Endothelial cell of umbilical vein (primary cell): ENCODE results near the gene LRRN4. TPM values are rescaled to one million over a fixed set of nuclear protein-coding genes. Genes with fewer than 3 reads are reported as not detected.

Experiments used
- BruUV-seq: library from RNA; stranded (reverse); fragments of 400-500 nt; replicated peaks from 2 replicates; lab custom pipeline; 2021; lab: Mats Ljungman, UMichigan
- CTCF ChIA-PET: fragments of 300-600, 350-600 bp; sonication (Branson Sonifier 250); formaldehyde crosslinking; loops from one replicate; lab custom pipeline; 2021; ENCODE audit warnings: antibody characterized with exemption, inconsistent platforms; lab: Charles Lee
- POLR2A ChIA-PET: fragments of 300-600, 350-600 bp; sonication (Branson Sonifier 250); formaldehyde crosslinking; loops from one replicate; lab custom pipeline; 2021; ENCODE audit warnings: antibody characterized with exemption, inconsistent platforms; lab: Charles Lee
- DNase-seq: peaks from one replicate; pipeline ENCODE4 v3.0.0-alpha.2; 2011; ENCODE audit warnings: low read depth, low spot score
- FAIRE-seq: peaks from 2 replicates; lab custom pipeline; 2011; peaks lifted over from hg19 to GRCh38; lab: Jason Lieb, UNC
- H2AFZ ChIP-seq: 2 replicates; pipeline ENCODE4 v1.6.0; 2012; ENCODE audit warnings: low read depth, low read length, control low read depth, inconsistent platforms
- H3K27ac ChIP-seq: 2 replicates; pipeline ENCODE4 v1.5.1; 2011; ENCODE audit warnings: low read depth, mild to moderate bottlenecking, control low read depth, low read length, moderate library complexity; ENCODE audit not compliant: insufficient read depth
- H3K27me3 ChIP-seq, 2 experiments: 2 replicates each; pipeline versions ENCODE4 v1.6.0 to v1.6.1; 2011; ENCODE audit warnings: low read length in 2 of 2, mixed read lengths in 1 of 2; ENCODE audit not compliant: control insufficient read depth in 2 of 2, insufficient read depth in 2 of 2
- H3K36me3 ChIP-seq, 2 experiments: 2 replicates in 1 of 2; 3 replicates in 1 of 2; pipeline ENCODE4 v1.5.1; 2011; ENCODE audit warnings: low read length in 2 of 2, mild to moderate bottlenecking in 1 of 2, moderate library complexity in 1 of 2; ENCODE audit not compliant: control insufficient read depth in 2 of 2, insufficient read depth in 2 of 2; ENCODE audit errors: extremely low read depth in 1 of 2
- H3K4me1 ChIP-seq: 3 replicates; pipeline ENCODE4 v1.5.1; 2011; ENCODE audit warnings: mild to moderate bottlenecking, low read length; ENCODE audit not compliant: control insufficient read depth, insufficient read depth; ENCODE audit errors: extremely low read depth
- H3K4me2 ChIP-seq: 2 replicates; pipeline ENCODE4 v1.6.1; 2011; ENCODE audit warnings: low read length, control low read depth, mixed read lengths; ENCODE audit not compliant: insufficient read depth
- H3K4me3 ChIP-seq, 3 experiments: fragments of 200-600 bp in 1 of 3; sonication (generic), shearing (Covaris generic) in 1 of 3; replicated peaks in 1 of 3; 2 replicates each; pipeline ENCODE4 v1.5.1; 2011 to 2016; ENCODE audit warnings: control low read depth in 3 of 3, low read length in 3 of 3, mild to moderate bottlenecking in 2 of 3, inconsistent platforms in 1 of 3, low read depth in 1 of 3, moderate library complexity in 1 of 3; ENCODE audit not compliant: insufficient read depth in 1 of 3
- H3K79me2 ChIP-seq: 2 replicates; pipeline ENCODE4 v1.6.0; 2012; ENCODE audit warnings: low read length, inconsistent platforms; ENCODE audit not compliant: control insufficient read depth, insufficient read depth
- H3K9ac ChIP-seq: replicated peaks from 2 replicates; pipeline ENCODE3; 2011; ENCODE audit warnings: low read length, control low read depth; ENCODE audit not compliant: insufficient read depth; ENCODE audit errors: extremely low read depth
- H3K9me1 ChIP-seq: replicated peaks from 3 replicates; pipeline ENCODE4 v1.6.0; 2011; ENCODE audit warnings: mild to moderate bottlenecking, low read length; ENCODE audit not compliant: control insufficient read depth, insufficient read depth; ENCODE audit errors: extremely low read depth
- H3K9me3 ChIP-seq: replicated peaks from 2 replicates; pipeline ENCODE4 v1.5.1; 2012; ENCODE audit warnings: low read length, inconsistent platforms; ENCODE audit not compliant: control insufficient read depth, insufficient read depth
- H4K20me1 ChIP-seq: replicated peaks from 2 replicates; pipeline ENCODE3; 2011; ENCODE audit warnings: mild to moderate bottlenecking, low read length; ENCODE audit not compliant: control insufficient read depth, insufficient read depth; ENCODE audit errors: extremely low read depth
- EZH2 ChIP-seq: IDR thresholded peaks from 2 replicates; pipeline ENCODE4 v1.6.1; 2012; ENCODE audit warnings: borderline replicate concordance, low read depth, mild to moderate bottlenecking, moderate library complexity, low read length, inconsistent platforms; ENCODE audit not compliant: severe bottlenecking
- FOS ChIP-seq: IDR thresholded peaks from 2 replicates; pipeline ENCODE4 v1.6.1; 2011; ENCODE audit warnings: mild to moderate bottlenecking, low read length, moderate library complexity, borderline replicate concordance; ENCODE audit not compliant: insufficient read depth
- GATA2 ChIP-seq: IDR thresholded peaks from 2 replicates; pipeline ENCODE4 v1.7.0; 2011; ENCODE audit warnings: low read depth, mild to moderate bottlenecking, moderate library complexity, mixed read lengths, low read length; ENCODE audit not compliant: insufficient read length, insufficient read depth
- JUN ChIP-seq: IDR thresholded peaks from 2 replicates; pipeline ENCODE4 v1.6.1; 2011; ENCODE audit warnings: borderline replicate concordance, low read depth; ENCODE audit not compliant: insufficient read length, insufficient read depth
- MYC ChIP-seq: IDR thresholded peaks from one replicate; pipeline ENCODE4 v1.6.1; 2011; ENCODE audit warnings: mild to moderate bottlenecking, low read depth, low read length
- POLR2A ChIP-seq: IDR thresholded peaks from 2 replicates; pipeline ENCODE4 v1.6.1; 2012; ENCODE audit warnings: low read depth, mild to moderate bottlenecking, control low read depth, low read length
- POLR2AphosphoS5 ChIP-seq: IDR thresholded peaks from 2 replicates; pipeline ENCODE4 v1.6.1; 2012; ENCODE audit warnings: low read depth, mild to moderate bottlenecking, control low read depth, low read length, moderate library complexity; ENCODE audit not compliant: insufficient read depth
- dilution Hi-C: fragments of 300-500 bp; cut with MboI; formaldehyde crosslinking; loops from one replicate; pipeline ENCODE4 v1.15.0; 2019; ENCODE audit warnings: low sequenced_read_pairs; ENCODE audit not compliant: extremely low pct_ligation_motif_present
- intact Hi-C: fragments of 100-400 bp; cut with micrococcal nuclease; formaldehyde crosslinking; loops from one replicate; pipeline ENCODE4 v1.10.0; 2022
- polyA plus RNA-seq, 4 experiments: library from polyadenylated mRNA; depleted of rRNA in 3 of 4; stranded (reverse) in 3 of 4; unstranded in 1 of 4; fragments of >200 nt; gene quantifications; 2 replicates each; pipeline versions ENCODE4 v1.2.1 to v1.2.3, GENCODE V29; 2011 to 2012; ENCODE audit warnings: missing spikeins in 1 of 4
- total RNA-seq: library from RNA; stranded (reverse); gene quantifications from 2 replicates; pipeline ENCODE4 v1.2.3, GENCODE V29; 2021
- TF ChIP-seq, protein P1 (sequence below): IDR thresholded peaks from 2 replicates; pipeline ENCODE4 v1.6.1; 2011; ENCODE audit not compliant: insufficient read depth, insufficient read length
- TF ChIP-seq, protein P2 (sequence below), 2 donors: IDR thresholded peaks; 1 replicate in 1 of 2; 2 replicates in 1 of 2; pipeline ENCODE4 v1.5.1; 2011; ENCODE audit warnings: low read length in 2 of 2, mild to moderate bottlenecking in 2 of 2, moderate library complexity in 2 of 2, control low read depth in 1 of 2, inconsistent platforms in 1 of 2, low read depth in 1 of 2; ENCODE audit not compliant: insufficient read depth in 1 of 2; ENCODE audit errors: extremely low read depth in 1 of 2

Gene LRRN4
- total and polyA plus RNA-seq, 2 donors (not counting 3 experiments of a cell fraction or from before 2014, with no cell fraction given), result not detected

DNA sequence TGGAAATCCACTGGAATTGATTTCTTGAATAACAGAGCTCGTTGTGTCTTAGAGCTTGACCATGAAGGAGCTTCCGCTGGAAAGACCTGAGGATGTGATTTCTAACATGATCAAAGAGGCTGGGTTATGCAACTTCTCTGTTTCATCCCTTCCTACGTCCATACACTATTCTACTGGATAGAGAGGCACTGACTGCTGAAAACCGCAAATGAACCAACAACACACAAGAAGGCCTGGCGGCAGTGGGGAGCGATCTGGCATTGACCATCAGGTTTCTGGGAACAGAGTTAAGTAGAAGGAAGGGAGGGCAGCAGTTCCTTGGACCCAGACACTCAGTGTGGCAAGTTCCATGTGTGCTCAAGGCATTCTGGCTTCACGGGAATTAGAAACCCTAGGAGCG, 13.3 kb downstream of the LRRN4 start:
- no peaks in the 10 kb centered on the region for H3K27me3 ChIP-seq
- no peak overlapping the region for H2AFZ ChIP-seq
- intact Hi-C loops, result no loop called here
- no peak for DNase-seq
- TF ChIP-seq FOS (no peak), POLR2A (no peak), EZH2 (no peak), JUN (no peak), POLR2AphosphoS5 (no peak), GATA2 (no peak)
- TF ChIP-seq, protein P1, sequence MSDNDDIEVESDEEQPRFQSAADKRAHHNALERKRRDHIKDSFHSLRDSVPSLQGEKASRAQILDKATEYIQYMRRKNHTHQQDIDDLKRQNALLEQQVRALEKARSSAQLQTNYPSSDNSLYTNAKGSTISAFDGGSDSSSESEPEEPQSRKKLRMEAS, result no peak
- no peaks in the 10 kb centered on the region for H3K4me1 ChIP-seq
- ChIA-PET POLR2A (no interaction called here), CTCF (no interaction called here)
- H3K27ac ChIP-seq, result no peak overlapping the region
- H3K4me2 ChIP-seq, result no peak overlapping the region
- no peaks in the 10 kb centered on the region for H3K9me1 ChIP-seq
- dilution Hi-C loops, result no loop called here
- no TSS peak for BruUV-seq
- no peaks in the 10 kb centered on the region for H3K79me2 ChIP-seq
- H3K9ac ChIP-seq, result no peak overlapping the region
- H4K20me1 ChIP-seq, result no peaks in the 10 kb centered on the region
- H3K9me3 ChIP-seq, result no peaks in the 10 kb centered on the region
- H3K4me3 ChIP-seq, result no peak overlapping the region
- H3K36me3 ChIP-seq, result peaks cover 10 to 26% of the 10 kb centered on the region in 2 experiments
- no peak for FAIRE-seq

DNA sequence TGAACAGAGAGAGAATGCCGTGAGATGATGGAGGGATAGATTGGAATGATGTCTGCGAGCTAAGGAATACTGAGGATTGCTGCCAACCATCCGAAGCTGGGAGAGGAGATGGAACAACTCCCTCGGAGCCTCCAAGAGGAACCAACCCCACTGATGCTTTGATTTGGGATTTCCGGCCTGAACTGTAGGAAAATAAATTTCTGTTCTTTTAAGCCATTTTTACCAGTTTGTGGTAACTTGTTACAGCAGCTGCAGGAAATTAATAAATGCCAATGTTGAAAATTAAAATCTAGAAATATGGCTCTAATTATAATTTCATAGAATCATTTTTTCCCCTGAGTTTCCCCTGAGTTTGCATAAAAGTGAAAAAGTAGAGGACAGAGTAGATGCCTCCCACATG, 14.1 kb downstream of the LRRN4 start:
- Histone ChIP-seq H3K27me3 (no peaks in the 10 kb centered on the region), H3K9me3 (no peaks in the 10 kb centered on the region), H3K4me1 (peaks cover 2% of the 10 kb centered on the region), H3K27ac (no peak overlapping the region), H3K36me3 (peaks cover 11 to 26% of the 10 kb centered on the region in 2 experiments), H3K79me2 (no peaks in the 10 kb centered on the region), H3K4me3 (no peak overlapping the region), H3K4me2 (no peak overlapping the region), H2AFZ (no peak overlapping the region), H3K9me1 (no peaks in the 10 kb centered on the region), H3K9ac (no peak overlapping the region), H4K20me1 (no peaks in the 10 kb centered on the region)
- dilution Hi-C loops, result no loop called here
- no peak for DNase-seq
- intact Hi-C loops, result no loop called here
- no peak for FAIRE-seq
- CTCF ChIA-PET, result no interaction called here
- TF ChIP-seq MYC (no peak), GATA2 (no peak), POLR2AphosphoS5 (no peak), FOS (no peak), EZH2 (no peak), JUN (no peak), POLR2A (no peak)
- TF ChIP-seq, protein P2, sequence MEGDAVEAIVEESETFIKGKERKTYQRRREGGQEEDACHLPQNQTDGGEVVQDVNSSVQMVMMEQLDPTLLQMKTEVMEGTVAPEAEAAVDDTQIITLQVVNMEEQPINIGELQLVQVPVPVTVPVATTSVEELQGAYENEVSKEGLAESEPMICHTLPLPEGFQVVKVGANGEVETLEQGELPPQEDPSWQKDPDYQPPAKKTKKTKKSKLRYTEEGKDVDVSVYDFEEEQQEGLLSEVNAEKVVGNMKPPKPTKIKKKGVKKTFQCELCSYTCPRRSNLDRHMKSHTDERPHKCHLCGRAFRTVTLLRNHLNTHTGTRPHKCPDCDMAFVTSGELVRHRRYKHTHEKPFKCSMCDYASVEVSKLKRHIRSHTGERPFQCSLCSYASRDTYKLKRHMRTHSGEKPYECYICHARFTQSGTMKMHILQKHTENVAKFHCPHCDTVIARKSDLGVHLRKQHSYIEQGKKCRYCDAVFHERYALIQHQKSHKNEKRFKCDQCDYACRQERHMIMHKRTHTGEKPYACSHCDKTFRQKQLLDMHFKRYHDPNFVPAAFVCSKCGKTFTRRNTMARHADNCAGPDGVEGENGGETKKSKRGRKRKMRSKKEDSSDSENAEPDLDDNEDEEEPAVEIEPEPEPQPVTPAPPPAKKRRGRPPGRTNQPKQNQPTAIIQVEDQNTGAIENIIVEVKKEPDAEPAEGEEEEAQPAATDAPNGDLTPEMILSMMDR (IDR thresholded peaks at IDR 0.05; ENCODE audit: extremely low read depth in 1 of 2, insufficient read depth in 1 of 2, low read depth in 1 of 2, low read length in 2 of 2), result no peak
- TF ChIP-seq, protein P1, result no peak
- BruUV-seq, result no TSS peak
- POLR2A ChIA-PET, result no interaction called here
